Epithelial cell of umbilical artery (primary cell): Measurements from ENCODE around the gene RPP14. TPM values are rescaled to one million over a fixed set of nuclear protein-coding genes. Genes with fewer than 3 reads are reported as not detected.

Experiments used
- total RNA-seq: library from RNA; depleted of rRNA; stranded (reverse); fragments of >200 nt; gene quantifications from 2 replicates; pipeline ENCODE4 v1.2.3, GENCODE V29; 2014

The RPP14 gene
- 14.4 and 17.5 TPM in 2 replicates for total RNA-seq

GRCh38 chr3:58305882-58306711 is at the start of gene RPP14, which contains the start of gene HTD2:
Gene RPP14, plus strand, starts transcription at chr3:58306245. Its CDS starts 4,085 bp downstream, at chr3:58310330.
Gene HTD2, plus strand, starts transcription at chr3:58306520. Its CDS starts 11,094 bp downstream, at chr3:58317614.

GRCh38 chr3:58332575-58333188 is 26.6 kb downstream of the RPP14 start, which contains the start of gene PXK:
Gene PXK, plus strand, starts transcription at chr3:58332892. Its CDS starts 97 bp downstream, at chr3:58332989.

Other genes with a start within 250 kb of the RPP14 start
- gene DNASE1L3, start 95.3 kb upstream of the RPP14 start, total RNA-seq = under 0.01 TPM in 1 of 2 replicates, not detected in the other
- 7.1 and 11.2 TPM in 2 replicates for gene ABHD6, start 68.5 kb upstream of the RPP14 start, total RNA-seq
- gene HTD2, start 275 bp downstream of the RPP14 start, total RNA-seq = 6.5 and 14.6 TPM in 2 replicates
- gene PXK, start 26.6 kb downstream of the RPP14 start, total RNA-seq = 11.7 and 14.7 TPM in 2 replicates
- gene PDHB, start 127.6 kb downstream of the RPP14 start, total RNA-seq = 82.1 and 99.7 TPM in 2 replicates
- 5.2 and 8.7 TPM in 2 replicates for gene KCTD6, start 185.9 kb downstream of the RPP14 start, total RNA-seq
- 1.3 and 1.7 TPM in 2 replicates for gene ACOX2, start 230.9 kb downstream of the RPP14 start, total RNA-seq